H9 (cell line): ENCODE measurements around the gene DENND6A. TPM values are rescaled to one million over a fixed set of nuclear protein-coding genes. Genes with fewer than 3 reads are reported as not detected.

ENCODE experiments used
- DNase-seq: peaks from one replicate; pipeline ENCODE4 v3.0.0-alpha.2; 2017
- H2AFZ ChIP-seq: one replicate; pipeline ENCODE4 v1.6.1; 2013; ENCODE audit warnings: mild to moderate bottlenecking, low read length, control low read depth, moderate library complexity
- H2AK5ac ChIP-seq: 2 replicates; pipeline ENCODE4 v1.6.1; 2013; ENCODE audit warnings: low read length, control low read depth, mixed read lengths; ENCODE audit not compliant: insufficient read length
- H2BK120ac ChIP-seq: one replicate; pipeline ENCODE4 v1.6.1; 2013; ENCODE audit warnings: low read depth, mild to moderate bottlenecking, low read length, control low read depth, inconsistent platforms; ENCODE audit not compliant: poor library complexity, severe bottlenecking
- H2BK12ac ChIP-seq: 2 replicates; pipeline ENCODE4 v1.6.1; 2013; ENCODE audit warnings: low read length, control low read depth, mixed read lengths, low read depth; ENCODE audit not compliant: insufficient read length
- H2BK15ac ChIP-seq: 2 replicates; pipeline ENCODE4 v1.6.1; 2013; ENCODE audit warnings: low read depth, low read length, control low read depth
- H2BK20ac ChIP-seq: one replicate; pipeline ENCODE4 v1.6.1; 2013; ENCODE audit warnings: low read depth, mild to moderate bottlenecking, low read length, control low read depth, inconsistent platforms; ENCODE audit not compliant: poor library complexity, severe bottlenecking
- H2BK5ac ChIP-seq: 2 replicates; pipeline ENCODE4 v1.6.1; 2013; ENCODE audit warnings: low read length, control low read depth, mixed read lengths; ENCODE audit not compliant: insufficient read length
- H3K14ac ChIP-seq: 2 replicates; pipeline ENCODE4 v1.6.1; 2013; ENCODE audit warnings: low read length, control low read depth; ENCODE audit not compliant: insufficient read depth
- H3K18ac ChIP-seq: 2 replicates; pipeline ENCODE4 v1.6.1; 2013; ENCODE audit warnings: low read depth, mild to moderate bottlenecking, mixed read lengths, low read length, control low read depth; ENCODE audit not compliant: insufficient read length
- H3K23ac ChIP-seq: 2 replicates; pipeline ENCODE4 v1.6.1; 2013; ENCODE audit warnings: low read length, control low read depth, mixed read lengths, low read depth; ENCODE audit not compliant: insufficient read length
- H3K23me2 ChIP-seq: 2 replicates; pipeline ENCODE4 v1.6.1; 2013; ENCODE audit warnings: low read depth, mild to moderate bottlenecking, mixed read lengths, low read length, control low read depth; ENCODE audit not compliant: insufficient read length, poor library complexity, severe bottlenecking
- H3K27ac ChIP-seq: 2 replicates; pipeline ENCODE4 v1.5.1; 2013; ENCODE audit warnings: low read length, control low read depth, mixed read lengths, low read depth; ENCODE audit not compliant: insufficient read length
- H3K27me3 ChIP-seq: 2 replicates; pipeline ENCODE4 v1.6.1; 2013; ENCODE audit warnings: low read length, control low read depth, inconsistent platforms; ENCODE audit not compliant: insufficient read depth
- H3K4ac ChIP-seq: 2 replicates; pipeline ENCODE4 v1.6.1; 2013; ENCODE audit warnings: low read depth, mild to moderate bottlenecking, control low read depth, inconsistent platforms, low read length, moderate library complexity
- H3K4me1 ChIP-seq: 2 replicates; pipeline ENCODE4 v1.6.1; 2013; ENCODE audit warnings: low read length, control low read depth, inconsistent platforms; ENCODE audit not compliant: insufficient read depth
- H3K4me2 ChIP-seq: 2 replicates; pipeline ENCODE4 v1.6.1; 2013; ENCODE audit warnings: low read length, control low read depth, mixed read lengths; ENCODE audit not compliant: insufficient read length, insufficient read depth
- H3K56ac ChIP-seq: 2 replicates; pipeline ENCODE4 v1.6.1; 2013; ENCODE audit warnings: low read depth, mild to moderate bottlenecking, mixed read lengths, low read length, control low read depth; ENCODE audit not compliant: insufficient read length
- H3K79me1 ChIP-seq: 2 replicates; pipeline ENCODE4 v1.6.1; 2013; ENCODE audit warnings: low read depth, mild to moderate bottlenecking, moderate library complexity, low read length, control low read depth, inconsistent platforms; ENCODE audit not compliant: insufficient read depth, poor library complexity, severe bottlenecking
- H3K79me2 ChIP-seq: 2 replicates; pipeline ENCODE4 v1.6.1; 2013; ENCODE audit warnings: low read length, control low read depth, inconsistent platforms; ENCODE audit not compliant: insufficient read depth
- H3K9ac ChIP-seq: 2 replicates; pipeline ENCODE4 v1.6.1; 2013; ENCODE audit warnings: low read length, control low read depth, mixed read lengths; ENCODE audit not compliant: insufficient read length; ENCODE audit errors: extremely low read depth
- H3K9me3 ChIP-seq: one replicate; pipeline ENCODE4 v1.6.1; 2013; ENCODE audit warnings: low read depth, low read length, inconsistent platforms; ENCODE audit not compliant: control insufficient read depth
- H3T11ph ChIP-seq: one replicate; pipeline ENCODE4 v1.6.1; 2013; ENCODE audit warnings: mild to moderate bottlenecking, low read length, control low read depth, inconsistent platforms
- H4K20me1 ChIP-seq: one replicate; pipeline ENCODE4 v1.6.1; 2013; ENCODE audit not compliant: control insufficient read depth, insufficient read length, insufficient read depth
- H4K5ac ChIP-seq: 2 replicates; pipeline ENCODE4 v1.6.1; 2013; ENCODE audit warnings: low read depth, mild to moderate bottlenecking, mixed read lengths, low read length, control low read depth; ENCODE audit not compliant: insufficient read length
- H4K8ac ChIP-seq: replicated peaks from 2 replicates; pipeline ENCODE4 v1.6.1; 2013; ENCODE audit warnings: low read length, control low read depth, mixed read lengths, low read depth; ENCODE audit not compliant: insufficient read length
- H4K91ac ChIP-seq: 2 replicates; pipeline ENCODE4 v1.6.1; 2013; ENCODE audit warnings: low read depth, mild to moderate bottlenecking, moderate library complexity, mixed read lengths, low read length, control low read depth; ENCODE audit not compliant: insufficient read length
- H3K27ac Mint-ChIP-seq, 3 experiments: 2 replicates in 2 of 3; 3 replicates in 1 of 3; pipeline ENCODE4 v1.8.0; 2020 to 2021; ENCODE audit warnings: mixed read lengths in 3 of 3, mild to moderate bottlenecking in 1 of 3, moderate library complexity in 1 of 3
- H3K27me3 Mint-ChIP-seq: 2 replicates; pipeline ENCODE4 v1.8.0; 2021; ENCODE audit warnings: low read depth, mild to moderate bottlenecking, moderate library complexity, mixed read lengths
- H3K36me3 Mint-ChIP-seq, 3 experiments: 2 replicates in 2 of 3; 3 replicates in 1 of 3; pipeline ENCODE4 v1.8.0; 2020 to 2021; ENCODE audit warnings: low read depth in 3 of 3, mixed read lengths in 3 of 3; ENCODE audit not compliant: insufficient read depth in 1 of 3
- H3K4me1 Mint-ChIP-seq, 2 experiments: 2 replicates each; pipeline ENCODE4 v1.8.0; 2020; ENCODE audit warnings: mixed read lengths in 2 of 2
- H3K4me3 Mint-ChIP-seq, 2 experiments: 2 replicates in 1 of 2; 3 replicates in 1 of 2; pipeline ENCODE4 v1.8.0; 2020 to 2021; ENCODE audit warnings: mild to moderate bottlenecking in 2 of 2, mixed read lengths in 2 of 2, moderate library complexity in 1 of 2
- H3K9me3 Mint-ChIP-seq, 2 experiments: 2 replicates in 1 of 2; 3 replicates in 1 of 2; pipeline ENCODE4 v1.8.0; 2020; ENCODE audit warnings: mild to moderate bottlenecking in 2 of 2, mixed read lengths in 2 of 2, moderate library complexity in 1 of 2
- CTCF ChIP-seq: fragments of 200-600 bp; sonication (generic); conservative IDR thresholded peaks from 3 replicates; pipeline ENCODE4 v1.8.0; 2021; ENCODE audit warnings: antibody characterized with exemption, mild to moderate bottlenecking
- WGBS: extraction: QIAGEN DNeasy Blood & Tissue Kit; methylation state at CpG from one replicate; pipeline ENCODE4 v1.1.7; 2013; ENCODE audit warnings: missing lambda C conversion rate, low lambda C conversion rate, mixed read lengths; ENCODE audit not compliant: insufficient read length; ENCODE audit errors: extremely low coverage; 5-methylcytosine and 5-hydroxymethylcytosine counted together
- total RNA-seq: library from RNA; stranded (reverse); gene quantifications from 2 replicates; pipeline ENCODE4 v1.2.1, GENCODE V29; 2021

DENND6A gene
- total RNA-seq, 1 experiment from 2014 or later, result 13.2 TPM

- no peaks in the 10 kb centered on the region for H3K4me1 ChIP-seq
- no peak overlapping the region for H4K5ac ChIP-seq
- Mint-ChIP-seq H3K36me3 (peaks cover 0 to 8% (median 0%) of the 10 kb centered on the region in 3 experiments; a peak in 3 of 7 replicates), H3K27ac (no peak overlapping the region), H3K4me1 (peaks cover under 1 to 1% of the 10 kb centered on the region in 2 experiments), H3K9me3 (no peaks in the 10 kb centered on the region), H3K27me3 (no peaks in the 10 kb centered on the region), H3K4me3 (no peak overlapping the region)
- peaks cover 1% of the 10 kb centered on the region; the same call in 1 of the 2 replicates for H3K79me2 ChIP-seq
- no peak overlapping the region for H3K23ac ChIP-seq
- H2BK5ac ChIP-seq, result no peak overlapping the region
- no peak overlapping the region for H2BK20ac ChIP-seq
- no peak overlapping the region for H2AFZ ChIP-seq
- H3K23me2 ChIP-seq, result no peaks in the 10 kb centered on the region
- no peak overlapping the region for H3K56ac ChIP-seq
- H2BK12ac ChIP-seq, result no peak overlapping the region
- H3T11ph ChIP-seq, result no peak overlapping the region
- no peak for DNase-seq
- H3K4ac ChIP-seq, result no peak overlapping the region
- no peaks in the 10 kb centered on the region for H3K27me3 ChIP-seq
- H3K4me2 ChIP-seq, result no peak overlapping the region
- no peak overlapping the region for H4K91ac ChIP-seq
- no peak overlapping the region for H2AK5ac ChIP-seq
- H2BK15ac ChIP-seq, result no peak overlapping the region
- no peak for TF ChIP-seq CTCF
- H3K79me1 ChIP-seq, result peaks cover 5% of the 10 kb centered on the region
- no CpG with 5 or more reads among the region's 2 CpGs for WGBS
- no peak overlapping the region for H3K27ac ChIP-seq
- no peak overlapping the region for H3K18ac ChIP-seq
- H3K14ac ChIP-seq, result no peak overlapping the region
- H3K9me3 ChIP-seq, result no peaks in the 10 kb centered on the region
- H3K9ac ChIP-seq, result no peak overlapping the region
- no peaks in the 10 kb centered on the region for H4K20me1 ChIP-seq
- no peak overlapping the region for H4K8ac ChIP-seq
- no peak overlapping the region for H2BK120ac ChIP-seq
These were observed 9.6 kb downstream of the DENND6A start for GRCh38 chr3:57683286-57683685.
